Activated CD8-positive, alpha-beta memory T cell treated with anti-CD3 and anti-CD28 coated beads for 4 hours (primary cell): ENCODE measurements around the gene SERTAD1.
A peak's percentile ranks its signal among the peaks of the same experiment; 100 is the strongest.

Source experiments
- DNase-seq, 2 donors: peaks; one replicate each; pipeline ENCODE4 v3.0.0-alpha.2; 2020; ENCODE audit warnings: low read depth in 2 of 2

SERTAD1 gene

GRCh38 chr19:40400559-40400958 lies 25.2 kb downstream of the SERTAD1 start:
- no peak for DNase-seq

DNA sequence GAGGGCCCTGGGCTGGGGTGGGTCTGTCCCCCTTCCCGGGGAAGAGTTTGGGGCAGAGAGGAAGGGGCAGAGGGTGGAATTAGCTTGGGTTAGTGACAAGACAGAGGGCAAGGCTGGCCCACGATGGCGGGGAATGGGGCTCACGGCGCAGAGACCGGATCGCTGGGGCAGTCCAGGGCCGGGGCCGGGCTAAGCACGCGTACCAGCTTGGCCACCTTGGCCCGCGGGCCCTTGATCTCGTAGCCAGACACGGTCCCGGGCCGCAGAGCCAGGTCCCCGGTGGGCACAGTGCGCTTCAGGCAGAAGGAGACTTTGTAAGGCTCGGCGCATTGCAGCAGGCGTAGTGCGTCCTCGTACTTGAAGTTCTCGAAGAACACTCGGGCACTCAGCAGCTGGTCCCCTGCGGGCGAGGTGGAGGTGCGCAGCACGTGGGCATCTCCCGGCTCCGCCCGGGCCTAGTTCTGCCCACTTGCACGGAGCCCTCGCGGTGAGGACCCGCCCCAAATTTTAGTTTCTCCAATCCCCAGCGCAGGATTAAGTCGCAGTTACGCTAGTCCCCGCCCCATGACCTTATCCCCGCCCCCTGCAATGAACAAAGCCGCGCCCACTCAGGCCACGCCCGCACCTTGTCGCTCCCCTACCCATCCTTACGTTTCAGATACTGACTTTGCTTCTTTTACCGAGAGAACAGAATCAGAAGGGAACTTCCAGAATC lies 27.2 kb downstream of the SERTAD1 start:
- DNase-seq = peak; percentile 14 to 44

- DNase-seq = no peak
Measured at GRCh38 chr19:40397568-40397906, 28.3 kb downstream of the SERTAD1 start.

DNA sequence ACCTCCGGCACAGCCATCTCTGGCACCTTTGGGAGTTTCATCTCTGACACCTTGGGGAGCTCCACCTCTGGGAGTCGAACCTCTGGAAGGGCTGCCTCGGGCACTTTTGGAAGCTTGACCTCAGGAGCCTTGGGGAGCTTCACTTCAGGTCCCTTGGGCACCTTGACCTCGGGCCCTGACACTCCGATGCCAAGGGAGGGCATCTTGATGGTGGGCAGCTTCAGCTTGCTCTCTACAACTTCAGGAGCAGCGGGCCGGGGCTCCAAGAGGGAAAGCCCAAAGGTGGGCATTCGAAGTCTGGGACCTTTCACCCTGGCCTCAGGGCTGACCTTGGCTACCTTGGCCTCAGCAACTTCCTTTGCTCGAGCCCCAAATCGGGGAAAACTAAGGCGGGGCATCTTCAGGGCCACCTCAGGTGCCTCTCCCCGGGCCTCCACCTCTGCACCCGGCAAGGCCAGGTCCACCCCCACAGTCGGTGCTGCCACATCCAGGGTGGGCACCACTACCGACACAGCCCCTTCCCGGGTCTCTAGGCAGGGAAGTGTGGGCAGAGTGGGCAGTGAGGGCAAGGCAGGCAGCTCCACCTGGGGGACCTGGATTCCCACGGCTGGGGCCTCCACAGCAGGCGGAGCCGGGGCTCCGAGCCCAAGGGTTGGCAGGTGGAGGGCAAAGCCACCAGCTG lies 28.8 kb downstream of the SERTAD1 start:
- DNase-seq = no peak

DNA sequence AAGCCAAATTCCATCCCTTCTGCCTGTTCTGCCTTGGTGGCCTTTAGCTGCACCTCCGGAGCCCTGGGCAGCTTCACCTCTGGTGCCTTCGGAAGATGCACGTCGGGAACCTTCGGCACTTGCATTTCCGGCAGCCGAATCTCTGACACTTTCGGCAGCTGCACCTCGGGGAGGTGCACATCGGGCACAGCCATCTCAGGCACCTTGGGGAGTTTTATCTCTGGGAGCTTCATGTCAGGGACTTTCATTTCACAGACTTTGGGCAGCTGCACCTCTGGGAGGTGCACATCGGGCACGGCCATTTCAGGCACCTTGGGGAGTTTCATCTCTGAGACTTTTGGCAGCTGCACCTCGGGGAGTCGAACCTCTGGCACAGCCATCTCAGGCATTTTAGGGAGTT lies 29.8 kb downstream of the SERTAD1 start:
- no peak for DNase-seq

GRCh38 chr19:40394816-40395210 lies 31.0 kb downstream of the SERTAD1 start:
- no peak for DNase-seq

GRCh38 chr19:40393894-40394815 lies 31.6 kb downstream of the SERTAD1 start:
- no peak for DNase-seq

DNA sequence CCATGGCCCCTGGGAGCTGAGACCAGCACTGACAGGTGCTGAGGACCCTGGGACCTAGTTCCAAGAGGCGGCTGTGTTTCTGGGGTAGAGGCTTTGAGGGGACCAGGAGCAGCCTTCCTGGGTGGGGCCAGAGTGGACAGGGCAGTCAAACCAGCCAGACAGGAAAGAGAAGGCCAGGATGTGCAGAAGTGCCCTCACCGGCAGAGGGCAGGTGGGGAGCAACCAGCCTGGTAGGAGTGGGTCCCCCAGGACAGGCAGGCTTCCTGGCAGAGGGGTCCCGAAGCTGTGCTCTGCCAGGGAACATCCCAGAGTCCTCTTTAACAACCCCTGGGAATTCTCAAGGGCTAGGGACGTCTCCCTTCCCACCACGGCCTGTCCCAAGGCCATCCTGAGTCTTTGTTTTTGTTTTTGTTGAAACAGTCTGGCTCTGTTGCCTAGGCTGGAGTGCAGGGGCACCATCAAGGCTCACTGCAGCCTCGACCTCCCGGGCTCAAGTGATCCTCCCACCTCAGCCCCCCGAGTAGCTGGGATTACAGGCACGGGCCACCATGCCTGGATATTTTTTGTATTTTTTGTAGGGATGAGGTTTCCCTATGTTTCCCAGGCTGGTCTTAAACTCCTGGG lies 32.8 kb downstream of the SERTAD1 start:
- no peak for DNase-seq

DNA sequence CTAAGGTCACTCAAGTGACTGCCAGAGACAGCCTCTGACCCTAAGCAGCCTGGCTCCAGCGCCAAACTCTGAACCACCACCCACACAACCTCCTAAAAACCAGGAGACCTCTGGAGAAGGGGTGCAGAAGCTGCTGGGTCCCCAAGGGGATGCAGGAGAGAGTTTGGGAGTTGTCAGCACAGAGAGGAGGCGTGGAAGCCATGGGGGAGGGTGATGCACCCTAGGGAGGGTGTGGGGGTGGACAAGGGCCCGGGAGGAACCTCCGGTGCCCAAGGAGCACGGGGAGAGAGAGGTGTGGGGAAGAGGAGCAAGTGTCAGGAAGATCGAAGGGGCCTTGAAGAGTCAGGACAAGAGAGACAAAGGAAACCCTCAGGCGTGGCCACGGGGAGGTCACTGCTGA lies 33.7 kb downstream of the SERTAD1 start:
- DNase-seq = no peak

- DNase-seq = no peak
Measured at GRCh38 chr19:40390084-40390742, 35.6 kb downstream of the SERTAD1 start, which contains the start of gene HIPK4. TSS of gene HIPK4 (minus strand) at chr19:40390181. CDS start at chr19:40389902, 279 bp downstream.

- no peak for DNase-seq
Measured at GRCh38 chr19:40389404-40390083, 36.2 kb downstream of the SERTAD1 start.

DNA sequence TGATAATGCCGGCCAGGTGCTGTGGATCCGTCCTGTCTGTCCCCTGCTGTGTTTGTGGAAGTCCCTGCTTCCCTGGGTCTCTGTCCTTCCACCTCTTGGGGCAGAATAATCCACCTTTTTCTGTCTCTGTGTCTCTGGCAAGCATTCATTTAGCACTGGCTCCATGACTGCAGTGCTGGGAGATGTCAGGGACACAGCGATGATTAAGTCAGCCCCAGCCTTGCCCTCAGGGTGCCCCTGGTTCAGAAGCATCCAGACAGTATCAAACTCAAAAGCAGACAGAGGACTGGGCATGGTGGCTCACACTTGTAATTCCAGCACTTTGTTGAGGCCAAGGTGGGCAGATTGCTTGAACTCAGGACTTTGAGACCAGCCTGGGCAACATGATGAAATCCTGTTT lies 37.3 kb downstream of the SERTAD1 start:
- no peak for DNase-seq

DNA sequence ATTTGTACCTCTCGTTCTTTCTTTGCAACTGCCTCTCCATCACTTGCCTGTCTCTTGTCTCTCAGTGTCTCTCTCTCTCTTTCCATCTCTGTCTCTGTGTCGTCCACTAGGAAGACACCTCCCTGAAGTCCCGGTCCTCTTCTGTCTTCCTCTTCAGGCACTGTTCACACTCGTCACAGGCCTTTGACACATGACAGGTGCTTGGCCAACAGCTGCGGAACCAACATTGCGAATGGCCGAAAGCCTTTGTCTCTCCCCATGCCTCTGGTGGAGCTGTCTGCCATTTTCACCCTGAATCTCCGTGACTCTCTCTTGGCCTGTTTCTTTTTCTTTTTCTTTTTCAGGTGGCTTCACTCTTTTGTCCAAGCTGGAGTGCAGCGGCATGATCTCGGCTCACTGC lies 38.6 kb downstream of the SERTAD1 start:
- no peak for DNase-seq

DNA sequence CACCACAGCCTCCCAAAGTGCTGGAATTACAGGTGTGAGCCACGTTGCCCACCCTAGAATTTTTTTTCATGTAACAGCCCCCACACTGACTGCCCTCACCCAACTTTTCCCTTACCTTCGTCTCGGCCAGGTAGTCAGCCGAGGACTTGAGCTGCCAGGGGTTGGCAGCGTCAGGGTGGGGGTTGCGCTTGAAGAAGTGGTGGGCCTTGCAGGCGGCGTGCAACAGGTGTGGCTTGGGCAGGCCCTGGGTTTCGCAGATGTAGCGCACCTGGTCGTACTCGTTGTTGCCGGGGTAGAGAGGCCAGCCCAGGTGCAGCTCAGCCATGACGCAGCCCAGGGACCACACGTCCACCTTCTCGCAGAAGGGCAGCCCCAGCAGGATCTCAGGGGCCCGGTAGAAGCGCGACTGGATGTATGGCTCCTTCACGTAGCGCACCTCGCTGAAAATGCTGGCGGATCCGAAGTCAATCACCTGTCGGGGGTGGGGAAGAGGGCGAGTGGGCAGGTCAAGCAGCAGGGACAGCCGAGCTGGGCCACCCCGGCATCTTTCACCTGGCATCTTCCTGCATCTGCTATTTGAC lies 42.0 kb downstream of the SERTAD1 start:
- DNase-seq = no peak

- DNase-seq = no peak
Measured at GRCh38 chr19:40381321-40381720, 44.5 kb downstream of the SERTAD1 start.

GRCh38 chr19:40380199-40381037 lies 45.4 kb downstream of the SERTAD1 start:
- no peak for DNase-seq

DNA sequence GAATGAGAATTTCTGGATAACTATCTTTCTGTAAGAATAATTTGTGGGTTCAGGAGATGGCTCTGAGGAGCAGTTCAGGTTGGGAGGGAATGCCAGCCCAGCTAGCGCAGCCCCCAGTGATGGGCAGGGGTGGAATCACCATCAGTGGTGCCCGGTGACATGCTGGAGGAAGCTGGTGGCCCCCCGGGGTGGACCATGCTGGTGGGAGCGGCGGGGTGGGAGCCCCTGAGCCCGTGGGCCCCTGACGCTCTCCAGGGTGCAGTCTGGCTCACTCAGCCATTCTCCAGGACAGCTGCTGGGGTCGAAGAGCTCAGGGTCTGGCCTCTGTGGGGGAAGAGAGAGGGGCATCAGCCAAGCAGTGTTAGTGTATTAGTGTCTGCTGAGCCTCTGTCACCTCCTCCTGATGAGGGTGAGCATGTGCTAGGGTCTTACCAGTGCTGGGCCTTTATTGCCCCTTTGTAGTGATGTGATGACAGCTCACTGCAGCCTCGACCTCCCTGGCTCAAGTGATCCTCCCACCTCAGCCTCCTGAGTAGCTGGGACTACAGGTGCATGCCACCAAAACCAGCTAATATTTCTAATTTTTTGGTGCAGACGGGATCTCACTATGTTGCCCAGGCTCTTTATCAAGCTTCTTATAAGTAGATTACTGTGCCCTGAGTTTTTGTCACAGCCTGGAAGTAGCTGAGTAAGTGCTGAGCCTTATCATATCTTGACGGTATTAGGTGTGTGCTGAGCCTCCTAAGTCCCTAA lies 46.2 kb downstream of the SERTAD1 start:
- DNase-seq = no peak

- no peak for DNase-seq
Measured at GRCh38 chr19:40378509-40378908, 47.3 kb downstream of the SERTAD1 start.

DNA sequence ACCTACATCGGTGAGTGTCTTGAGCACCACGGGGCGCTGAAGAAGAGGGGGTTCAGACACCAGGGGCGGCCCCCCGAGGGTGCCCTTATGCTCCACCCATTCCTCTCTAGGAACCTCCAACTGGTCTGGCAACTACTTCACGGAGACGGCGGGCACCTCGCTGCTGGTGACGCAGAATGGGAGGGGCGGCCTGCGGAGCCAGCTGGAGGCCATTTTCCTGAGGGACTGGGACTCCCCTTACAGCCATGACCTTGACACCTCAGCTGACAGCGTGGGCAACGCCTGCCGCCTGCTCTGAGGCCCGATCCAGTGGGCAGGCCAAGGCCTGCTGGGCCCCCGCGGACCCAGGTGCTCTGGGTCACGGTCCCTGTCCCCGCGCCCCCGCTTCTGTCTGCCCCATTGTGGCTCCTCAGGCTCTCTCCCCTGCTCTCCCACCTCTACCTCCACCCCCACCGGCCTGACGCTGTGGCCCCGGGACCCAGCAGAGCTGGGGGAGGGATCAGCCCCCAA lies 47.9 kb downstream of the SERTAD1 start:
- DNase-seq = no peak
